ENCODE data around the gene TMEM255A. TPM values are rescaled to one million over a fixed set of nuclear protein-coding genes. Genes with fewer than 3 reads are reported as not detected.

The TMEM255A gene
- total RNA-seq, 3 donors from 2014 or later, result not detected

- no peaks in the 10 kb centered on the region for H3K36me3 Mint-ChIP-seq (ENCODE audit: insufficient read depth)
- no peaks in the 10 kb centered on the region for H3K9me3 Mint-ChIP-seq
- no peak overlapping the region for H3K4me3 Mint-ChIP-seq
- H3K27me3 Mint-ChIP-seq (ENCODE audit: low read depth), result no peaks in the 10 kb centered on the region
- H3K4me1 Mint-ChIP-seq (ENCODE audit: low read depth), result peaks cover 6% of the 10 kb centered on the region
- DNase-seq (no peak), ATAC-seq (no peak)
These were observed 16.6 kb downstream of the TMEM255A start for GRCh38 chrX:120294651-120295050.

DNA sequence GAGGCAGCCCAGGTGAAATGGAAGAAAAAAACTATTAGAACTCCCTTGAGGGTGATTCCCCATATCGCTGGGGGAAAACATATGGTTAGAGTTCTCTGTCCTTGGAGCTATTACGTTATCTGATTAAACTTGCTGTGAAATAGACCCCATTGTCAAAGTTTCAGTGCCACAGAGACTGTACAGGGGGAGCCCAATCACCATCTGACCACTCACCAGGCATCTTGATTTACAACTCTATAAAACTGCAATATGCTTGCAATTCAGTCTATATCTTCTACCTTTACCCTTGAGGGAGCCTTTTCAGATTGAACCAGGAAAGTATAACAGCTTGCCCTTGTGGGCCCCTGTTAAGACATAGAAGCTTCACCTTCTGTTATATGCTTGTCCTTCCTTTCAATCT lies 18.2 kb downstream of the TMEM255A start:
- Mint-ChIP-seq H3K4me1 (ENCODE audit: low read depth) (peaks cover 6% of the 10 kb centered on the region), H3K9me3 (no peaks in the 10 kb centered on the region), H3K4me3 (no peak overlapping the region), H3K27me3 (ENCODE audit: low read depth) (no peaks in the 10 kb centered on the region), H3K36me3 (ENCODE audit: insufficient read depth) (no peaks in the 10 kb centered on the region)
- ATAC-seq (no peak), DNase-seq (no peak)

GRCh38 chrX:120291211-120291610 lies 20.1 kb downstream of the TMEM255A start:
- Mint-ChIP-seq H3K4me1 (ENCODE audit: low read depth) (peaks cover 6% of the 10 kb centered on the region), H3K27me3 (ENCODE audit: low read depth) (no peaks in the 10 kb centered on the region), H3K9me3 (no peaks in the 10 kb centered on the region), H3K36me3 (ENCODE audit: insufficient read depth) (no peaks in the 10 kb centered on the region), H3K4me3 (no peak overlapping the region)
- no peak for ATAC-seq
- no peak for DNase-seq

DNA sequence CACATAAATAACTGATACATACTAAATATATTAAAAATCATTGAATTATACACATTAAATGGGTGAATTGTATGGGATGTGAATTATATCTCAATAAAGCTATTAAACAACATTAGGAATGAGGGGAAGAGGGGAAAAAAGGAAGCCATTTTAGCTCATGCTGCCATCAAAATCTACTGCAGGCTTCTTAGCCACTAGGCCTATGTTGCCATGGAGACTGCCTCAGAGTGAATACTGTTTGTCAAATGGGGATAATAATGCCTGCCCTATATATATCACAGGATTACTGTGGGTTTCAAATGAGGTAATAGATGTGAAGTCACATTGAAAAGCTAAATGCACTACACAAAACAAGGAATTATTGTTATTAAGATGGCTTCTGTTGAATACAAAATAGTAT lies 21.2 kb downstream of the TMEM255A start:
- DNase-seq, result no peak
- Mint-ChIP-seq H3K4me1 (ENCODE audit: low read depth) (peaks cover 3% of the 10 kb centered on the region), H3K27me3 (ENCODE audit: low read depth) (no peaks in the 10 kb centered on the region), H3K4me3 (no peak overlapping the region), H3K36me3 (ENCODE audit: insufficient read depth) (no peaks in the 10 kb centered on the region), H3K9me3 (no peaks in the 10 kb centered on the region)
- ATAC-seq, result no peak

DNA sequence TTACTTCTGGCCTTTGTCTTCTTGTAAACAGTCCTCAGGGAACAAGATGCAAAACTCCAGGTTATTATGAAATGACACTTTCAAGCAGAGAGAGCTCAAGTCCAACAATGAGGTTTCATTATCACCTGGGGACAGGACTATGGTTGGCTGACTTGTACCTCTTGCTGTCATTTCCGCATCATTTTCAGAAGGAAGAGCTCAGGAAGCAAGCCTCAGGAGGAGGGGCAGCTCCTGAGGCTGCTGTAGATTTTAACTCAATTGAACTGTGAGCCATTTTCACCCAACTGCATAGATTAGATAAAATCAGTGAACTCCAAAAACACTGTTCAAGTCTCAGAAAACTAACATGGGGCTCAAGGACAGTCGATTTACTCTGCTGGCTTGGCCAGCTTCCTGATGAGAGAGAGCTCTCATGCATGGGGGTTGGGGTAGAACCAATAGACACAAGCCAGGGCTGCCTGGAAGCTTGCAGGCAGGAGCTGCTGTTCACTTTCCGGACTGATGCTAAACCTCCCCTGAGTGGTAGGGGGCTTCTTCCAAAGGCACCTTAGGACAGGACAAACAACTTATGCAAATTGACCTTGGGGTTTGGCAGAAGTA lies 23.6 kb downstream of the TMEM255A start:
- no peak overlapping the region for H3K4me3 Mint-ChIP-seq
- no peaks in the 10 kb centered on the region for H3K4me1 Mint-ChIP-seq (ENCODE audit: low read depth)

GRCh38 chrX:120286733-120287512 lies 24.3 kb downstream of the TMEM255A start:
- no peak for DNase-seq
- no peaks in the 10 kb centered on the region for H3K36me3 Mint-ChIP-seq (ENCODE audit: insufficient read depth)
- ATAC-seq, result no peak
- H3K9me3 Mint-ChIP-seq, result no peaks in the 10 kb centered on the region
- H3K4me3 Mint-ChIP-seq, result no peak overlapping the region
- H3K4me1 Mint-ChIP-seq (ENCODE audit: low read depth), result no peaks in the 10 kb centered on the region
- no peaks in the 10 kb centered on the region for H3K27me3 Mint-ChIP-seq (ENCODE audit: low read depth)

More for the DNA sequence above, 23.6 kb downstream of the TMEM255A start:
- ATAC-seq (no peak), DNase-seq (no peak)
- no peaks in the 10 kb centered on the region for H3K36me3 Mint-ChIP-seq (ENCODE audit: insufficient read depth)
- no peaks in the 10 kb centered on the region for H3K27me3 Mint-ChIP-seq (ENCODE audit: low read depth)
- no peaks in the 10 kb centered on the region for H3K9me3 Mint-ChIP-seq

DNA sequence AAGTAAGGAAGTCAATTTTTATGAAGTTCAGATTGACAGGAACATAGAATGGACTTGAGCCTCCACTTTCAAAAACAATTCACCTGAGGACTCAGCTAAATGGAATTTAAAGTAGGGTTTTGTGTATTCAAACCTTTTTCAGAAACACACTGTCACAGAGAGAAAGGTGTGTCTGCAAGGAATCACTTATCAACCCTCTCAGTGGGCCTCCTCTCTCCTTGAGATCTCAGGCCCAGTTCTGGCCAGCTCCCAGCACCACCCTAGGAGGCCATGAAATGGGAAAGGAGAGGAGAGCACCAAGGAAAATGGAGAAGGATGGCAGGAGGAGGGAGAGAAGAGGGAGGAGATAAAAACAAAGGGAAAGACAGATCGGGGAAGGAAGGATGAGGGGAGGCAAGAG lies 28.6 kb downstream of the TMEM255A start:
- Mint-ChIP-seq H3K4me1 (ENCODE audit: low read depth) (no peaks in the 10 kb centered on the region), H3K4me3 (no peak overlapping the region), H3K36me3 (ENCODE audit: insufficient read depth) (no peaks in the 10 kb centered on the region), H3K9me3 (no peaks in the 10 kb centered on the region), H3K27me3 (ENCODE audit: low read depth) (no peaks in the 10 kb centered on the region)
- ATAC-seq (no peak), DNase-seq (no peak)

- Mint-ChIP-seq H3K4me3 (no peak overlapping the region), H3K9me3 (no peaks in the 10 kb centered on the region), H3K27me3 (ENCODE audit: low read depth) (no peaks in the 10 kb centered on the region)
These were observed 29.5 kb downstream of the TMEM255A start for GRCh38 chrX:120281761-120282160.

DNA sequence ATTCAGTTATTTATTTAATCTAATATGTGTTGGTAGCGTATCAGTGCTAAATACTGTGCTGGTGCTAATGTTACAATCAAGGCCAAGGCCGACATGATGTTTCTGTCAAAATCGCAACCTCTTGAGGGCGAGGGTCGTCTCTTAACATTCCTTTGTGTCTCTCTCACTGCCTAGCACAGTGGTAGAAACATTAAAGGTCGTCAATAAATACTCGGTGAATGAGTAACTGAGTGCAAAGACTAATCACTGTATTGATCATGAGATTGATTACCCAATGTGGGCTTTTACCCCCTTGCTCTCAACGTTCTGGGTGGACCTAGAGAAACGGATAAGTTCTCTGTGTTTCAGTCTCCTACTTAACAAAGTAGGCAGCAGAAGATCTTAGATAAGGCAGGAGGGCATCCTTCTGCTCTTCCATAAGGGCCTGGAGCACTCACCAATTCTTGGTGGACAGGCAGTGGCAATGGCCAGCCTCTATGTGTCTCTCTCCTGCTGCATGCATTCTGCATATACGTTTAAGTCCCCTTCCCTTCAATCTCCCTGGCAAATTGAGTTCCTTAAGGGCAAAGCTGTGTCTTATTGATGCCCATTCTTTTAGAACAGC lies 30.1 kb downstream of the TMEM255A start:
- no peaks in the 10 kb centered on the region for H3K4me1 Mint-ChIP-seq (ENCODE audit: low read depth)
- H3K27me3 Mint-ChIP-seq (ENCODE audit: low read depth), result no peaks in the 10 kb centered on the region
- DNase-seq (no peak), ATAC-seq (no peak)
- no peak overlapping the region for H3K4me3 Mint-ChIP-seq
- H3K9me3 Mint-ChIP-seq, result no peaks in the 10 kb centered on the region
- H3K36me3 Mint-ChIP-seq (ENCODE audit: insufficient read depth), result no peaks in the 10 kb centered on the region

More at GRCh38 chrX:120281761-120282160, 29.5 kb downstream of the TMEM255A start:
- DNase-seq, result no peak
- no peaks in the 10 kb centered on the region for H3K36me3 Mint-ChIP-seq (ENCODE audit: insufficient read depth)
- ATAC-seq, result no peak
- H3K4me1 Mint-ChIP-seq (ENCODE audit: low read depth), result no peaks in the 10 kb centered on the region

GRCh38 chrX:120274958-120275357 lies 36.3 kb downstream of the TMEM255A start:
- H3K9me3 Mint-ChIP-seq, result no peaks in the 10 kb centered on the region
- ATAC-seq, result no peak

DNA sequence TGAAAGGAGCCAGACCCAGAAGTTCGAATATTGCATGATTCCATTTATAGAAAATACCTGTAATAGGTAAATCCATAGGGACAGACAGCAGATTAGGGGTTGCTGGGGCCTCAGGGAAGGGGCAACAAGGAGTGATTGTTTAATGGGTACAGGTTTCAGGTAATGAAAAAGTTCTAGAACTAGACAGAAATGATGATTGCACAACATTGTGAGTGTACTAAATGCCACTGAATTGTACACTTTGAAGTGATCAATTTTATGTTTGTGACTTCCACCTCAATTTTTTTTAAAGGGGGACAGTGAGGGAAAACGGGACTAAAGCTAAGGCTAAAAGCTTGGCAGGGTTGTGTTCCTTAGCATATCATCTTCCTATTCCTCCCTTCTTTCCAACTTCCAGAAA lies 37.1 kb downstream of the TMEM255A start:
- no peaks in the 10 kb centered on the region for H3K27me3 Mint-ChIP-seq (ENCODE audit: low read depth)
- H3K4me1 Mint-ChIP-seq (ENCODE audit: low read depth), result peaks cover 9% of the 10 kb centered on the region
- no peak overlapping the region for H3K4me3 Mint-ChIP-seq
- DNase-seq (no peak), ATAC-seq (no peak)
- H3K9me3 Mint-ChIP-seq, result no peaks in the 10 kb centered on the region
- H3K36me3 Mint-ChIP-seq (ENCODE audit: insufficient read depth), result no peaks in the 10 kb centered on the region

More at GRCh38 chrX:120274958-120275357, 36.3 kb downstream of the TMEM255A start:
- H3K27me3 Mint-ChIP-seq (ENCODE audit: low read depth), result no peaks in the 10 kb centered on the region
- no peak overlapping the region for H3K4me3 Mint-ChIP-seq
- H3K4me1 Mint-ChIP-seq (ENCODE audit: low read depth), result peaks cover 1% of the 10 kb centered on the region
- H3K36me3 Mint-ChIP-seq (ENCODE audit: insufficient read depth), result no peaks in the 10 kb centered on the region
- DNase-seq, result no peak

GRCh38 chrX:120271218-120271617 lies 40.0 kb downstream of the TMEM255A start:
- Mint-ChIP-seq H3K36me3 (ENCODE audit: insufficient read depth) (no peaks in the 10 kb centered on the region), H3K4me1 (ENCODE audit: low read depth) (peaks cover 9% of the 10 kb centered on the region), H3K27me3 (ENCODE audit: low read depth) (no peaks in the 10 kb centered on the region), H3K9me3 (no peaks in the 10 kb centered on the region), H3K4me3 (no peak overlapping the region)
- ATAC-seq (no peak), DNase-seq (no peak)

- ATAC-seq, result no peak
- H3K36me3 Mint-ChIP-seq (ENCODE audit: insufficient read depth), result no peaks in the 10 kb centered on the region
- H3K27me3 Mint-ChIP-seq (ENCODE audit: low read depth), result no peaks in the 10 kb centered on the region
These were observed 40.7 kb downstream of the TMEM255A start for GRCh38 chrX:120270567-120270966.

GRCh38 chrX:120269373-120270035 lies 41.8 kb downstream of the TMEM255A start:
- Mint-ChIP-seq H3K4me3 (no peak overlapping the region), H3K36me3 (ENCODE audit: insufficient read depth) (no peaks in the 10 kb centered on the region), H3K27me3 (ENCODE audit: low read depth) (no peaks in the 10 kb centered on the region), H3K9me3 (no peaks in the 10 kb centered on the region), H3K4me1 (ENCODE audit: low read depth) (peaks cover 9% of the 10 kb centered on the region)
- ATAC-seq, result peak; percentile 62 to 67
- DNase-seq, result no peak

More at GRCh38 chrX:120270567-120270966, 40.7 kb downstream of the TMEM255A start:
- DNase-seq, result no peak
- Mint-ChIP-seq H3K4me1 (ENCODE audit: low read depth) (peaks cover 9% of the 10 kb centered on the region), H3K4me3 (no peak overlapping the region), H3K9me3 (no peaks in the 10 kb centered on the region)

Measured in activated T-cell treated with anti-CD3 and anti-CD28 coated beads, Interleukin-2, amount 50 U/mL, for 4 hours (primary cell).